Measurements from ENCODE around the gene LITAFD.

The LITAFD gene

GRCh38 chr16:8850279-8850885, 31.8 kb upstream of the LITAFD start:
- H3K36me3 ChIP-seq (ENCODE audit: control insufficient read depth, low read length), result peaks cover 90% of the 10 kb centered on the region
- no peaks in the 10 kb centered on the region for H3K9me2 ChIP-seq (replicated peaks; ENCODE audit: control insufficient read depth, low read length)
- no peak overlapping the region for H3K27ac ChIP-seq (ENCODE audit: low read depth, low read length)
- H3K4me2 ChIP-seq (ENCODE audit: low read length), result no peak overlapping the region
- no peak overlapping the region for H3K4me3 ChIP-seq (ENCODE audit: low read length)
- no peaks in the 10 kb centered on the region for H3K9me3 ChIP-seq (ENCODE audit: control insufficient read depth, insufficient read depth, low read length)
- no peaks in the 10 kb centered on the region for H3K4me1 ChIP-seq (ENCODE audit: control insufficient read depth, low read length)
- peaks cover 4% of the 10 kb centered on the region; the same call in 1 of the 2 replicates for H3F3A ChIP-seq (ENCODE audit: control insufficient read depth, insufficient read depth)
- H3K79me2 ChIP-seq (ENCODE audit: control insufficient read depth, low read length), result peaks cover 13% of the 10 kb centered on the region
- H3K27me3 ChIP-seq (ENCODE audit: control insufficient read depth, low read length), result no peaks in the 10 kb centered on the region
- no peak for TF ChIP-seq CTCF (IDR thresholded peaks at IDR 0.05; ENCODE audit: low read depth, low read length, poor library complexity, severe bottlenecking)
- TF ChIP-seq EZH2phosphoT487 (IDR thresholded peaks at IDR 0.05; ENCODE audit: borderline replicate concordance, low read length), result no peak
- no peaks in the 10 kb centered on the region; the same call in 1 of the 2 replicates for H4K20me1 ChIP-seq (ENCODE audit: control insufficient read depth, insufficient read depth, low read depth, low read length)

- no peak overlapping the region for H3K4me3 ChIP-seq (ENCODE audit: low read length)
- no peaks in the 10 kb centered on the region; the same call in 1 of the 2 replicates for H4K20me1 ChIP-seq (ENCODE audit: control insufficient read depth, insufficient read depth, low read depth, low read length)
- no peak for TF ChIP-seq EZH2phosphoT487 (IDR thresholded peaks at IDR 0.05; ENCODE audit: borderline replicate concordance, low read length)
- TF ChIP-seq CTCF (IDR thresholded peaks at IDR 0.05; ENCODE audit: low read depth, low read length, poor library complexity, severe bottlenecking), result no peak
- no peak overlapping the region for H3K4me2 ChIP-seq (ENCODE audit: low read length)
- peaks cover 4% of the 10 kb centered on the region; the same call in 1 of the 2 replicates for H3F3A ChIP-seq (ENCODE audit: control insufficient read depth, insufficient read depth)
- H3K27me3 ChIP-seq (ENCODE audit: control insufficient read depth, low read length), result no peaks in the 10 kb centered on the region
- H3K9me3 ChIP-seq (ENCODE audit: control insufficient read depth, insufficient read depth, low read length), result no peaks in the 10 kb centered on the region
- peaks cover 95% of the 10 kb centered on the region for H3K36me3 ChIP-seq (ENCODE audit: control insufficient read depth, low read length)
- H3K4me1 ChIP-seq (ENCODE audit: control insufficient read depth, low read length), result no peaks in the 10 kb centered on the region
- no peak overlapping the region for H3K27ac ChIP-seq (ENCODE audit: low read depth, low read length)
- no peaks in the 10 kb centered on the region for H3K9me2 ChIP-seq (replicated peaks; ENCODE audit: control insufficient read depth, low read length)
- H3K79me2 ChIP-seq (ENCODE audit: control insufficient read depth, low read length), result peaks cover 4% of the 10 kb centered on the region; the same call in 1 of the 2 replicates
Observed at GRCh38 chr16:8851761-8852403, 30.3 kb upstream of the LITAFD start.

- peaks cover 4% of the 10 kb centered on the region; the same call in 1 of the 2 replicates for H3F3A ChIP-seq (ENCODE audit: control insufficient read depth, insufficient read depth)
- no peaks in the 10 kb centered on the region for H3K27me3 ChIP-seq (ENCODE audit: control insufficient read depth, low read length)
- no peak overlapping the region for H3K27ac ChIP-seq (ENCODE audit: low read depth, low read length)
Observed at GRCh38 chr16:8852534-8852933, 29.6 kb upstream of the LITAFD start.

More at GRCh38 chr16:8852534-8852933, 29.6 kb upstream of the LITAFD start:
- Histone ChIP-seq H3K4me2 (ENCODE audit: low read length) (no peak overlapping the region), H3K9me2 (replicated peaks; ENCODE audit: control insufficient read depth, low read length) (no peaks in the 10 kb centered on the region), H4K20me1 (ENCODE audit: control insufficient read depth, insufficient read depth, low read depth, low read length) (no peaks in the 10 kb centered on the region; the same call in 1 of the 2 replicates), H3K79me2 (ENCODE audit: control insufficient read depth, low read length) (no peaks in the 10 kb centered on the region), H3K4me1 (ENCODE audit: control insufficient read depth, low read length) (no peaks in the 10 kb centered on the region), H3K36me3 (ENCODE audit: control insufficient read depth, low read length) (peaks cover 89% of the 10 kb centered on the region), H3K9me3 (ENCODE audit: control insufficient read depth, insufficient read depth, low read length) (no peaks in the 10 kb centered on the region), H3K4me3 (ENCODE audit: low read length) (no peak overlapping the region)
- TF ChIP-seq EZH2phosphoT487 (IDR thresholded peaks at IDR 0.05; ENCODE audit: borderline replicate concordance, low read length) (no peak), CTCF (IDR thresholded peaks at IDR 0.05; ENCODE audit: low read depth, low read length, poor library complexity, severe bottlenecking) (no peak)
